Fibroblast of lung (primary cell): ENCODE measurements around the gene PITRM1. TPM values are rescaled to one million over a fixed set of nuclear protein-coding genes. Genes with fewer than 3 reads are reported as not detected.
"Not testable (repeated sequence)": the region's sequence is repeated elsewhere in the genome, so short reads cannot be mapped to it uniquely, and the experiment has no call there.

ENCODE experiments used
- DNase-seq, 2 donors: peaks; one replicate each; pipeline versions ENCODE4 v3.0.0 to v3.0.0-alpha.2; 2010; ENCODE audit warnings: low read depth in 2 of 2
- H2AFZ ChIP-seq: 2 replicates; pipeline ENCODE4 v1.5.1; 2012; ENCODE audit warnings: low read length, control low read depth, inconsistent platforms
- H3K27ac ChIP-seq: 2 replicates; pipeline ENCODE4 v1.5.1; 2011; ENCODE audit warnings: low read length, control low read depth; ENCODE audit not compliant: insufficient read depth
- H3K27me3 ChIP-seq: 2 replicates; pipeline ENCODE4 v1.5.1; 2011; ENCODE audit warnings: mild to moderate bottlenecking, low read length; ENCODE audit not compliant: control insufficient read depth, insufficient read depth
- H3K36me3 ChIP-seq: 2 replicates; pipeline ENCODE4 v1.5.1; 2011; ENCODE audit warnings: low read length; ENCODE audit not compliant: control insufficient read depth, insufficient read depth
- H3K4me1 ChIP-seq: 2 replicates; pipeline ENCODE4 v1.5.1; 2011; ENCODE audit warnings: low read length; ENCODE audit not compliant: control insufficient read depth, insufficient read depth; ENCODE audit errors: extremely low read depth
- H3K4me2 ChIP-seq: 2 replicates; pipeline ENCODE4 v1.5.1; 2011; ENCODE audit warnings: low read length, control low read depth; ENCODE audit not compliant: insufficient read depth; ENCODE audit errors: extremely low read depth
- H3K4me3 ChIP-seq, 4 experiments: fragments of 200-600 bp in 1 of 4; sonication (generic) in 1 of 4; replicated peaks in 1 of 4; 2 replicates each; pipeline ENCODE4 v1.5.1; 2011 to 2016; ENCODE audit warnings: low read length in 4 of 4, low read depth in 3 of 4, mild to moderate bottlenecking in 3 of 4, control low read depth in 2 of 4, inconsistent platforms in 1 of 4, mixed read lengths in 1 of 4; ENCODE audit not compliant: insufficient read depth in 1 of 4; ENCODE audit errors: control extremely low read depth in 1 of 4
- H3K79me2 ChIP-seq: 2 replicates; pipeline ENCODE4 v1.5.1; 2012; ENCODE audit warnings: mild to moderate bottlenecking, low read length, inconsistent platforms; ENCODE audit not compliant: control insufficient read depth, insufficient read depth
- H3K9ac ChIP-seq: 2 replicates; pipeline ENCODE4 v1.5.1; 2011; ENCODE audit warnings: mild to moderate bottlenecking, low read length, control low read depth; ENCODE audit not compliant: insufficient read depth
- H3K9me3 ChIP-seq: 2 replicates; pipeline ENCODE4 v1.5.1; 2012; ENCODE audit warnings: low read depth, low read length; ENCODE audit not compliant: control insufficient read depth, insufficient read depth
- H4K20me1 ChIP-seq: 2 replicates; pipeline ENCODE4 v1.5.1; 2011; ENCODE audit warnings: low read length; ENCODE audit not compliant: control insufficient read depth, insufficient read depth; ENCODE audit errors: extremely low read depth
- EZH2 ChIP-seq: IDR thresholded peaks from 2 replicates; pipeline ENCODE4 v1.5.1; 2012; ENCODE audit warnings: low read length, control low read depth, mild to moderate bottlenecking; ENCODE audit errors: missing control alignments
- polyA minus RNA-seq: library from RNA; depleted of rRNA, polyadenylated mRNA; stranded (reverse); fragments of >200 nt; gene quantifications from 2 replicates; pipeline ENCODE4 v1.2.3, GENCODE V29; 2011; ENCODE audit warnings: low replicate concordance
- polyA plus RNA-seq, 2 donors: library from polyadenylated mRNA; depleted of rRNA in 1 of 2; stranded (reverse) in 1 of 2; unstranded in 1 of 2; fragments of >200 nt; gene quantifications; 2 replicates each; pipeline ENCODE4 v1.2.1, GENCODE V29; 2011 to 2012; ENCODE audit warnings: missing spikeins in 1 of 2
- total RNA-seq: library from RNA; depleted of rRNA; stranded (reverse); fragments of >200 nt; gene quantifications from 2 replicates; pipeline ENCODE4 v1.2.1, GENCODE V29; 2014
- TF ChIP-seq, protein P1 (sequence below), 2 donors: IDR thresholded peaks in 1 of 2; conservative IDR thresholded peaks in 1 of 2; 1 replicate in 1 of 2; 2 replicates in 1 of 2; pipeline ENCODE4 v1.5.1; 2011 to 2012; ENCODE audit warnings: low read length in 2 of 2, control low read depth in 1 of 2, inconsistent platforms in 1 of 2, low read depth in 1 of 2, mild to moderate bottlenecking in 1 of 2

PITRM1 gene, protein sequence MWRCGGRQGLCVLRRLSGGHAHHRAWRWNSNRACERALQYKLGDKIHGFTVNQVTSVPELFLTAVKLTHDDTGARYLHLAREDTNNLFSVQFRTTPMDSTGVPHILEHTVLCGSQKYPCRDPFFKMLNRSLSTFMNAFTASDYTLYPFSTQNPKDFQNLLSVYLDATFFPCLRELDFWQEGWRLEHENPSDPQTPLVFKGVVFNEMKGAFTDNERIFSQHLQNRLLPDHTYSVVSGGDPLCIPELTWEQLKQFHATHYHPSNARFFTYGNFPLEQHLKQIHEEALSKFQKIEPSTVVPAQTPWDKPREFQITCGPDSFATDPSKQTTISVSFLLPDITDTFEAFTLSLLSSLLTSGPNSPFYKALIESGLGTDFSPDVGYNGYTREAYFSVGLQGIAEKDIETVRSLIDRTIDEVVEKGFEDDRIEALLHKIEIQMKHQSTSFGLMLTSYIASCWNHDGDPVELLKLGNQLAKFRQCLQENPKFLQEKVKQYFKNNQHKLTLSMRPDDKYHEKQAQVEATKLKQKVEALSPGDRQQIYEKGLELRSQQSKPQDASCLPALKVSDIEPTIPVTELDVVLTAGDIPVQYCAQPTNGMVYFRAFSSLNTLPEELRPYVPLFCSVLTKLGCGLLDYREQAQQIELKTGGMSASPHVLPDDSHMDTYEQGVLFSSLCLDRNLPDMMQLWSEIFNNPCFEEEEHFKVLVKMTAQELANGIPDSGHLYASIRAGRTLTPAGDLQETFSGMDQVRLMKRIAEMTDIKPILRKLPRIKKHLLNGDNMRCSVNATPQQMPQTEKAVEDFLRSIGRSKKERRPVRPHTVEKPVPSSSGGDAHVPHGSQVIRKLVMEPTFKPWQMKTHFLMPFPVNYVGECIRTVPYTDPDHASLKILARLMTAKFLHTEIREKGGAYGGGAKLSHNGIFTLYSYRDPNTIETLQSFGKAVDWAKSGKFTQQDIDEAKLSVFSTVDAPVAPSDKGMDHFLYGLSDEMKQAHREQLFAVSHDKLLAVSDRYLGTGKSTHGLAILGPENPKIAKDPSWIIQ
- total RNA-seq (40.6 and 73.7 TPM in 2 replicates), polyA plus RNA-seq (53.1 and 91.5 TPM in 2 replicates), polyA minus RNA-seq (76.6 and 130 TPM in 2 replicates)
- polyA plus RNA-seq (2012), result 65.0 and 99.5 TPM in 2 replicates

DNA sequence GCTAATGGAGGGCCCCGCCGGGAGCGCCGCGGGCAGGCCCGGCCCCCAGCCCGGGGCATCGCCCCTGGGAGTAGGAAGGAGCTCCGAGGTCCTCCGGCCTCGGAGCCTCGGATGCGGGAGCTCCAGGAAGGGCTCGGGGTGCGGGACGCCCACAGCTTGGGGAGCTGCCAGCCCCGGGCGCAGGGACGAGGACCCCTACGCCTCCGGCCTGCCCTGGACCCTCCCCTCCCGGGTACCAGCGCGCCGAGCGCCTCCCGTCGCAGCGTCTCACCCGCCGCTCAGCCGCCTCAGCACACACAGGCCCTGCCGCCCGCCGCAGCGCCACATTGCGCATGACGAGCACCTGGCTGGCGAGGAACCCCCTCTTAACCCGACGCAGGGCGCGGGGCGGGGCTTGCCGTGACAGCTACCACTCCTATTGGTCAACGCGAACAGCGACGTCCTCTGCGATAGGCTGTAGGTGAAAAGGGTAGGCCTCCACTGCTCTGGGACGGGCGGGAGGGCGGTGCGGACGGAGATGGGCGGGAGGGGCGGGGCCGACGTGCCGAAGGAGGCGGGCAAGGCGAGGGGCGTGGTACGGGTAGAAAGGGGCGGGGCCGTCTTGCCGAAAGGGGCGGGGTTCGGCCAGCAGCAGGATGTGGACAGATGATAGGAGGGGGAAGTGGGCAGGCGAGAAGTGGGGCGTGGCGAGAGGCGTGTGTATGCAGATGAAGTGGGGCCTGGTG is at the start of gene PITRM1:
Gene PITRM1 (minus strand): TSS at position 337 of the 725 bp plus-strand sequence. CDS start 10 bp downstream, at position 327.
- Histone ChIP-seq H3K4me1 (no peaks in the 10 kb centered on the region), H3K4me2 (peak within 1 kb of the TSS; percentile 75), H3K9ac (peak within 1 kb of the TSS; percentile 98), H3K79me2 (peaks cover 32% of the 10 kb centered on the region), H3K4me3 (peak within 1 kb of the TSS; percentile 72 to 97 (median 92)), H3K36me3 (peaks cover 15% of the 10 kb centered on the region), H2AFZ (peak within 1 kb of the TSS; percentile 67), H3K27ac (peak within 1 kb of the TSS; percentile 96), H3K27me3 (no peaks in the 10 kb centered on the region), H4K20me1 (no peaks in the 10 kb centered on the region), H3K9me3 (no peaks in the 10 kb centered on the region)
- peak; percentile 99 for DNase-seq
- TF ChIP-seq, protein P1, sequence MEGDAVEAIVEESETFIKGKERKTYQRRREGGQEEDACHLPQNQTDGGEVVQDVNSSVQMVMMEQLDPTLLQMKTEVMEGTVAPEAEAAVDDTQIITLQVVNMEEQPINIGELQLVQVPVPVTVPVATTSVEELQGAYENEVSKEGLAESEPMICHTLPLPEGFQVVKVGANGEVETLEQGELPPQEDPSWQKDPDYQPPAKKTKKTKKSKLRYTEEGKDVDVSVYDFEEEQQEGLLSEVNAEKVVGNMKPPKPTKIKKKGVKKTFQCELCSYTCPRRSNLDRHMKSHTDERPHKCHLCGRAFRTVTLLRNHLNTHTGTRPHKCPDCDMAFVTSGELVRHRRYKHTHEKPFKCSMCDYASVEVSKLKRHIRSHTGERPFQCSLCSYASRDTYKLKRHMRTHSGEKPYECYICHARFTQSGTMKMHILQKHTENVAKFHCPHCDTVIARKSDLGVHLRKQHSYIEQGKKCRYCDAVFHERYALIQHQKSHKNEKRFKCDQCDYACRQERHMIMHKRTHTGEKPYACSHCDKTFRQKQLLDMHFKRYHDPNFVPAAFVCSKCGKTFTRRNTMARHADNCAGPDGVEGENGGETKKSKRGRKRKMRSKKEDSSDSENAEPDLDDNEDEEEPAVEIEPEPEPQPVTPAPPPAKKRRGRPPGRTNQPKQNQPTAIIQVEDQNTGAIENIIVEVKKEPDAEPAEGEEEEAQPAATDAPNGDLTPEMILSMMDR (conservative IDR thresholded peaks at IDR 0.05 in 1 of 2, IDR thresholded peaks at IDR 0.05 in 1 of 2; ENCODE audit: low read depth in 1 of 2, low read length in 2 of 2), result no peak
- TF ChIP-seq EZH2, result no peak

DNA sequence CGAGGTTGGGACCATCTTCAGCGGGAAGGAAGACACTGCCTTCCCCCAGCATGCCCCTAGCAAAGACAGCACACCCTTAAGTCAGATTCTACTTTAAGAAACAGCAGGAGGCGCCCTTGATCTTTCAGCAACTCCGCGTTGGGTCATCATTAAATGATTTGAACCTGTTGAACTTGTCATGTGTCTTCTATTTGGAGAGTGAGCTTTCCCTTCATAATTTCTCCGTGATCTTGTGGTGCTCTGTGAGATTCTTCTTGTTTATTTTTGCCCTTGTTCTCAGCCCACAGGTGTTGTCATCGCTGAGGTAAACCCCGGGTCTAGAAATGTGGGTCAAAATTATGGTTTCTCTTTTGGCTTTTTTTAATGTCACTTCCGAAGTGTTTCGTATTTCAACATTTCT is 49.5 kb upstream of the PITRM1 start:
- Histone ChIP-seq H3K4me3 (no peak overlapping the region), H3K4me2 (no peak overlapping the region)

DNA sequence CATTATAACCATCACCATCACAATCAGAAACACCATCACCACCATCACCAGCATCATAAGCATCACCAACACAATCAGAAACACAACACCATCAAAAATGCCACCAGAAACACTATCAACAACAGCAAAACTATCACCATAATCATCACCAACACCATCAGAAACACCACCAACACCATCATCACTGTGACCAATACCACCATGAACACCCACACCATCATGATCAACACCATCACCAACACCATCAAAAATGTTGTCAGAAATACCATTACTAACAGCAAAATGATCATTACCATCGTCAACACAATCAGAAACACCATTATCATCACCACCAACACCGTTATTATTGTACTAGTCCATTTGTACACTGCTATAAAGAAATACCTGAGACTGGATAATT is 49.0 kb upstream of the PITRM1 start:
- H3K27ac ChIP-seq, H3K4me3 ChIP-seq, H3K79me2 ChIP-seq, DNase-seq, H2AFZ ChIP-seq, H4K20me1 ChIP-seq, H3K9ac ChIP-seq, H3K9me3 ChIP-seq, H3K4me2 ChIP-seq, H3K4me1 ChIP-seq, H3K27me3 ChIP-seq, H3K36me3 ChIP-seq: not testable (repeated sequence)

More for the DNA sequence above, 49.5 kb upstream of the PITRM1 start:
- peaks cover 3% of the 10 kb centered on the region for H3K4me1 ChIP-seq
- no peaks in the 10 kb centered on the region for H3K27me3 ChIP-seq
- DNase-seq, result peak; percentile 28 to 33
- no peaks in the 10 kb centered on the region for H3K9me3 ChIP-seq
- H2AFZ ChIP-seq, result no peak overlapping the region
- H3K36me3 ChIP-seq, result no peaks in the 10 kb centered on the region
- H3K27ac ChIP-seq, result no peak overlapping the region
- no peak overlapping the region for H3K9ac ChIP-seq
- H3K79me2 ChIP-seq, result no peaks in the 10 kb centered on the region
- TF ChIP-seq, protein P1 (conservative IDR thresholded peaks at IDR 0.05 in 1 of 2, IDR thresholded peaks at IDR 0.05 in 1 of 2; ENCODE audit: low read depth in 1 of 2, low read length in 2 of 2), result peak; percentile 3 to 9
- TF ChIP-seq EZH2, result no peak
- H4K20me1 ChIP-seq, result no peaks in the 10 kb centered on the region
